ENCODE data around the gene CCDC146.
"Not testable (repeated sequence)": the region's sequence is repeated elsewhere in the genome, so short reads cannot be mapped to it uniquely, and the experiment has no call there.

The CCDC146 gene

DNA sequence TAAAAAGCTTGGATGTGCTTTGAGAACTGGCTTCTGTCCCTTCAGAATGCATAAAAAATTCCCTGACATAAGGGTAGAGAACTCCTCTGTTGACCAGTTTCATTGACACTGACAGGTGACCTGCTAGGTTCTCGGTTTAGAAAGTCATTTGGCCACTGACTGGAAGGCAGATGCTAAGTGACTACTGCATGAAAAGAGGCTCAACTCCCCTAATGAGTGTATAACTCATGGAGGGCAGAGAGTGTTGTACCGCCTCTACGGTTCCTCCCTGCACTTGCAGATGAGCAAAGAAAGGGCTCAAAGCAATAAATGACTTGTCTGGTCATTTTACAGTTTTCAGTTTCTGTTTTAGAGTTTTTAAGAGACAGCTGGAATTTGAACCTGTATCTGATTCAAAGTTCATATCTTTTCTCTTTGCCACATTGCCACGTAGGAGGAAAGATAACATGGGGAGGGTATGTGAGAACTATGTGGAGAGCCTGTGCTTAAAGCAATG lies 80.1 kb downstream of the CCDC146 start:
- no peak for DNase-seq (ENCODE audit: low read depth)

- DNase-seq (ENCODE audit: low read depth): no peak
Observed at GRCh38 chr7:77205706-77206105, 83.3 kb downstream of the CCDC146 start.

DNA sequence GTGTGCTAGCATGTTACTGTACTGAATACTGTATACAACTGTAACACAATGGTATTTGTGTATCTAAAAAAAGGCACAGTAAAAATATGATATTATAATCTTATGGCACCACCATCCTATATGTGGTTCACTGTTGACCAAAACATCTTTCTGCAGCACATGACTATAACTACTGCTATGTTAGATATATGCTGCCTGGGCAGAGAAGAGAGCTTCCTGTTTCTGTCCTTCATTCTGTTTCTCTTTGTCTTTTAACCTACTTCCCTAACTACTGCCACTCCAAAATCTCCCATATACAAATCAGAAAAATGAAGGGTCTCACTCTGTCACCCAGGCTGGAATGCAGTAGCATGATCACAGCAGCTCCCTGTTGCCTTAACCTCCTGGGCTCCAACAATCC lies 86.0 kb downstream of the CCDC146 start:
- no peak for DNase-seq (ENCODE audit: low read depth)

GRCh38 chr7:77209479-77210139 lies 87.2 kb downstream of the CCDC146 start:
- no peak for DNase-seq (ENCODE audit: low read depth)

DNA sequence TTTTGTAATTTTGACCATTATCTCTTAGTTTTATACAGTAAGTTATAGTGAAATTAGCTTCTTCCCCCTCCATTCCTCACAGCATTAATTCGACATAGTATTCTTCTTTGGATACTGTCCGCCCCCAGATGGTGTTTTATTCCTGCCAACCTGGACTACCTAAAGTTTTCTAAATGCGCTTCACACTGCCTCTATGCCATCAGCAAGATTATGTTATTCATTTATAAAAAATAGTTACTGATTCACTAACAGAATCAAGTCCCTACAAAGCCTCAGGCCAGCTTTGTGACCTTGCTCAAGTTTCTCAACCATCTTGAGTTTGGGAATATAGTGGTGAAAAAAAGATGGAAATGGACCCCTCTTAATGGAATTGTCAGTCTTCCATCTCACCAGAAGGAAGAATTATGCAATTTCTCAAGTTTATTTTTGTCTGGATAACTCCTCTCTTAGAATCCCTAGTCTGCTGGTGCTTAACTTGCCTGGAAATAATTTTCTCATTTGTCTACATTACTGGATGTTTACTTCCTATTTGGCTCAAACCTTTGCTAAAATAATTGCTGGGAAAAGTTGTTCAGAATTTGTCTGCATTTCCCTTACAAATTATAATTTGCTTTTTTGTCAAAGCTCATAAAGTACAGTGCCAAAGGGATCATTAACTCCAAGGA lies 93.9 kb downstream of the CCDC146 start:
- DNase-seq (ENCODE audit: low read depth): no peak

DNA sequence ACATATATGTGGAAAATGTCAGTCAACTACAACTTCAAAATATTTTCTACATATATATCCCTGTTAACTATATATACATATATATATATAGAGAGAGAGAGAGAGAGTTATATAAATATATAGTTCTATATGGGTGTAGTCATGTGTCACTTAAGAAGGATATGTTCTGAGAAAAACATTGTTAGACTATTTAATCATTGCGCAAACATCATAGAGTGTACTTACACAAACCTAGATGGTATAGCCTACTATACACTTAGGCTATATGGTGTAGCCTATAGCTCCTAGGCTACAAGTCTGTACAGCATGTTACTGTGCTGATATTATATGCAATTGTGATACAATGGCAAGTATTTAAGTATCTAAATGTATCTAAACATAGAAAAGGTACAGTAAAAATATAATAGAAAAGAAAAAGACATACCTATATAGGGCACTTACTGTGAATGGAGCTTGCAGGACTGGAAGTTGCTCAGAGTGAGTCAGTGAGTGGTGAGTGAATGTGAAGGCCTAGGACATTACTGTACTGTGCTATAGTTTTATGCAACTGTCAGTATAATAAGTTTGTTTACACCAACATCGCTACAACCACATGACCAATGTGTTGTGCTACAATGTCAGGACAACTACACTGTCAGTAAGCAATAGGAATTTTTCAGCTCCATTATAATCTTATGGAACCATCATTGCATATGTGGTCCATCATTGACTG lies 95.2 kb downstream of the CCDC146 start:
- no peak for DNase-seq (ENCODE audit: low read depth)

GRCh38 chr7:77219701-77220331 lies 97.4 kb downstream of the CCDC146 start:
- DNase-seq (ENCODE audit: low read depth): not testable (repeated sequence)

DNA sequence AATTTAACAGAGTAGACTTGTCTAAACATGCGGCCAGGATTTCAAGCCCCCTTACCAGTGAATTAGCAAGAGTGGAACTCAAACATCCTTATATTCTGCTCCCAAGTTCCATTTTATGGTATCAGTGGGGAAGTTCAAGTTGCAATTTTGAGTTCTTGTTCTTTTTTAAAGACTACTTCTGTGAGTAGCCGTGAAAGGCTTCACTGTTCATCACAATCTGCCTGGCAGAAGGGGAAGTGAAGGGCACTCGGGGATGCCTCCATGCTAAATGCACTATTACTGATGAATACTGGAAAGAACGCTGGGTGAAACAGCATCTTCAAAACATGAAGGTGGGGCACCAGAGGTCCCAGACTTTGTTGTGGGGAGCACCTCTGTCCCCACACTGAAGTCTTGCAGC lies 99.7 kb downstream of the CCDC146 start:
- DNase-seq (ENCODE audit: low read depth): no peak

GRCh38 chr7:77222819-77223218 lies 100.4 kb downstream of the CCDC146 start:
- no peak for DNase-seq (ENCODE audit: low read depth)

DNA sequence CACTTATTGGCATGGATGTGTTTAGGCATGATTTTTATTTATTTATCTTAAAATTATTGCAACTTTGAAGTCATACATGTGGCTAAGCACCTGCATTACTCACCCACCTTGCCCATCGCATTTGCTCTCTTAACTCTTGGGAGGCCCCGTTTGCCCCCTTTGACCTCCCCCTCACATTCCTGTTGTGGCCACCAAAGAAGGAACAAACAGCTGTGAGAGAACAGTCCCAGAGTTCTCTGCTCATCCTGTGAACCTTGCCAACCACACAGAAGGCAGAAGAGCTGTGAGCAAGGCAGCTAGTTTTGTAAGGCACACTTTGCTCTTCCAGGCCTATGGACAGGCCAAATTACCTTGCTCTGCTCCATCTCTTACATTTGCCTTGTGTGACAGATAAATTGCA lies 100.8 kb downstream of the CCDC146 start:
- no peak for DNase-seq (ENCODE audit: low read depth)

DNA sequence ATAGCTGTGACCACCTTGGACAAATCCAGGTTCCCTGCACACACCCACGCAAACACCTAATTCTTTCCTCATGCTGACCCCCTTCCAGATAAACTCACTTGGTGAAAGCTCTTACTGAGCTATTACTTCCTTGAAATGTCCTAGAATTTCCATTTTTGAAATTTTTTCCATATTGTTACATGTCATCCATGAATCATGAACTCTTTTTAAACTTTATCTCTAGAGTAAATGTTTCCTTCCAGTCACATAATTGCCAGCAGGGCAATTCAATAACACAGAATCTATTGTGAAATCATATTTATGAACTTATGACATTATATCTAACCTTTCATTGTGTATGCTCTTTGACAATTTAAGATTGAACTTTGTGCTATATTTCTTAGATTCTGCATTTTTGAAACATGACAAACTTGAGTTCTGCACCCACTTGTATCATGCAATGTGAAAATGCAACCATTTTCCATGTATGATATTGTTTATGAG lies 104.0 kb downstream of the CCDC146 start:
- DNase-seq (ENCODE audit: low read depth): no peak

DNA sequence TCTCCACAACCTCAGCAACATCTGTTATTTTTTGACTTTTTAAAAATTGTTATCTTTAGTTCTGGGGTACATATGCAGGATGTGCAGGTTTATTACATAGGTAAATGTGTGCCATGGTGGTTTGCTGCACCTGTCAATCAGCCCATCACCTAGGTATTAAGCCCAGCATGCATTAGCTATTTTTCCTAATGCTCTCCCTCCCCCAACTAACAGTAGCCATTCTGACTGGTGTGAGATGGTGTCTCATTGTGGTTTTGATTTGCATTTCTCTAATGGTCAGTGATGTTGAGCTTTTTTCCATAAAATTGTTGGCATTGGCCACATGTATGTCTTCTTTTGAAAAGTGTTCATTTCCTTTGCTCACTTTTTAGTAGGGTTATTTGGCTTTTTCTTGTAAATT lies 106.4 kb downstream of the CCDC146 start:
- not testable (repeated sequence) for DNase-seq (ENCODE audit: low read depth)

- DNase-seq (ENCODE audit: low read depth): no peak
Observed at GRCh38 chr7:77232467-77232866, 110.1 kb downstream of the CCDC146 start.

DNA sequence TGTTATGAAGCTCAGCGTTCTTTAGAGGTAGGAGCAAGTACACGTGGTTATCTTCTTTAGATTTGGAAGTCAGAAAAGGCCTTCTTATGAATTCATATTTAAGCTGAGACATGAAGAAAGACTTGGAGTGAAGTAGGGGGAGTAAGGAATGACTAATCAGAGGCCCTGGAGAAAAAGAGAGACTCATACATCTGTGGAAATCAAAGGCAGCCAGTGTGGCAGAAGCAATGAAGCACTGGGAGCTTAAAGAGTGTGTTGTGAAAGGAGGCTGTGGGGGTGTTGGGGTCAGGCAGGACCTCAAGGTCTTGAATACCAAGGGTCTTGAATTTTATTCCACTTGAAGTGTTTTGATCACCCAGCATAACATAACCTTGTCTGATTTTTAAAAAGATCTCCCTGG lies 112.9 kb downstream of the CCDC146 start:
- DNase-seq (ENCODE audit: low read depth): no peak

GRCh38 chr7:77238703-77239136 lies 116.3 kb downstream of the CCDC146 start:
- DNase-seq (ENCODE audit: low read depth): no peak

DNA sequence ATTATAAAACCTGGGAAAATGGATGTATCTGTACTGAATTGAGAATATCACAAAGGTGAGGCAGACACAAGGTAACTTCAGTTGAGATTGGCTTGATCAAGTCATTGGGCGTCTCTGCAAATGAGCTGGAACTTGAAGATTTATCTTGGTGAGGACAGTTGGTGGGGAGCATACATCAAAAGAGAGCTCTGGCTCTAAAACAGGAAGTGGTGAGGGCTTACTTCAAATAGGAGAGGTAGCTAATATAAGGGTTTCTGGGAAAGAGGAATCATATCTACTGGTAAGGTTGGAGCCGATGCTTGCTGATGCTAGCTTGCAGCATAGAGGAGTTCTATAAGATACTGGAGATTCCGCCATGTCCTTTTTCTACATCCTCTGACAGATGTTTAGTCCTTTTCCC lies 117.1 kb downstream of the CCDC146 start:
- DNase-seq (ENCODE audit: low read depth): no peak

DNA sequence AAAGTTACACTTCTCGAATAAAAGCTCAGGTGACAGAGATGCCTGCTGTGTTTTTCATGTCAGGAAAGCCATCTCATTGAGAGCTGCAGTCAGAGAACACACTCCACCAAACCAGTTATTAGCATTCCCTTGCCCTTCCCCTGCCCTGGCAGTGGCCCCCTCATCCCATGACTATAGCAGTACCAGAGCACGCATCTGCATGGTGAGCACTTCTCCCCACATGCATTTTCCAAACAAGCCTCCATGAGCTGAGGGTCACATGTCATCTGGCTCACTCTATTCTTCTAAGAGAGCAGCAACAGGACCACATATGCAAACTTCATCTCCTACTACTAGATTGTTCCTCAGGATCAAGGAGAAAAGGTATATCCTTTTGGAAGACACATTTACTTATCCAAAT lies 119.7 kb downstream of the CCDC146 start:
- no peak for DNase-seq (ENCODE audit: low read depth)

- no peak for DNase-seq (ENCODE audit: low read depth)
Observed at GRCh38 chr7:77242554-77242953, 120.1 kb downstream of the CCDC146 start.

GRCh38 chr7:77244222-77244934 lies 122.0 kb downstream of the CCDC146 start:
- no peak for DNase-seq (ENCODE audit: low read depth)

GRCh38 chr7:77245015-77245755 lies 122.8 kb downstream of the CCDC146 start:
- DNase-seq (ENCODE audit: low read depth): no peak

GRCh38 chr7:77246026-77246640 lies 123.7 kb downstream of the CCDC146 start:
- no peak for DNase-seq (ENCODE audit: low read depth)

All from activated T-helper 1 cell treated with Interleukin-2 at 50 U/mL for 16 hours (primary cell).